Measurements from ENCODE around the gene CCDC97.

GRCh38 chr19:41350735-41351338 is 40.9 kb downstream of the CCDC97 start:
- no peak for TF ChIP-seq CTCF (IDR thresholded peaks at IDR 0.05)
- no peak for TF ChIP-seq EP300 (IDR thresholded peaks at IDR 0.05)

All from tibial nerve (tissue), 4 donors.